ENCODE data around the gene TMEM91. TPM values are rescaled to one million over a fixed set of nuclear protein-coding genes. Genes with fewer than 3 reads are reported as not detected.
A peak's percentile ranks its signal among the peaks of the same experiment; 100 is the strongest.
"Not testable (repeated sequence)": the region's sequence is repeated elsewhere in the genome, so short reads cannot be mapped to it uniquely, and the experiment has no call there.

TMEM91 gene
- total RNA-seq, 1 donor from 2014 or later = 14.2 TPM

GRCh38 chr19:41372501-41372900 is 3.8 kb upstream of the TMEM91 start:
- intact Hi-C loops (cut with DNase I) = no loop called here
- no peaks in the 10 kb centered on the region for H3K36me3 ChIP-seq
- DNase-seq (ENCODE audit: low spot score in 2 of 2) = no peak

GRCh38 chr19:41373993-41374392 is 2.3 kb upstream of the TMEM91 start:
- intact Hi-C loops (cut with DNase I) = no loop called here
- no peak overlapping the region for H3K27ac ChIP-seq

More at GRCh38 chr19:41372501-41372900, 3.8 kb upstream of the TMEM91 start:
- H3K9me3 ChIP-seq = no peaks in the 10 kb centered on the region
- TF ChIP-seq CTCF (IDR thresholded peaks at IDR 0.05) = no peak
- no peak overlapping the region for H3K27ac ChIP-seq
- no peak overlapping the region for H3K4me3 ChIP-seq
- peaks cover 0 to 16% of the 10 kb centered on the region in 2 donors for H3K4me1 ChIP-seq
- H3K27me3 ChIP-seq = no peaks in the 10 kb centered on the region

GRCh38 chr19:41376998-41377365 is 649 bp downstream of the TMEM91 start:
- Histone ChIP-seq H3K27ac (peak overlapping the region; percentile 71 to 75), H3K4me3 (peak overlapping the region; percentile 57 to 69), H3K9me3 (no peaks in the 10 kb centered on the region), H3K36me3 (peaks cover 0 to 2% of the 10 kb centered on the region in 2 donors), H3K4me1 (peaks cover 0 to 14% of the 10 kb centered on the region in 2 donors), H3K27me3 (no peaks in the 10 kb centered on the region)
- no peak for DNase-seq (ENCODE audit: low spot score in 2 of 2)
- no peak for TF ChIP-seq CTCF (IDR thresholded peaks at IDR 0.05)
- intact Hi-C loops (cut with DNase I) = loop anchor here (1.0 to 2.0 kb wide), 2 partner anchors 20 to 22 kb away; partner anchors contain the start of genes BCKDHA and EXOSC5

More at GRCh38 chr19:41373993-41374392, 2.3 kb upstream of the TMEM91 start:
- Histone ChIP-seq H3K4me1 (peaks cover 0 to 14% of the 10 kb centered on the region in 2 donors), H3K9me3 (no peaks in the 10 kb centered on the region), H3K27me3 (no peaks in the 10 kb centered on the region), H3K4me3 (no peak overlapping the region), H3K36me3 (no peaks in the 10 kb centered on the region)
- TF ChIP-seq CTCF (IDR thresholded peaks at IDR 0.05) = no peak
- DNase-seq (ENCODE audit: low spot score in 2 of 2) = peak in 1 of 2 donors; percentile 84

- Histone ChIP-seq H3K9me3 (no peaks in the 10 kb centered on the region), H3K36me3 (peaks cover 0 to 10% of the 10 kb centered on the region in 2 donors), H3K4me3 (no peak overlapping the region), H3K27ac (no peak overlapping the region), H3K27me3 (no peaks in the 10 kb centered on the region), H3K4me1 (peaks cover 0 to 14% of the 10 kb centered on the region in 2 donors)
- TF ChIP-seq CTCF (IDR thresholded peaks at IDR 0.05) = no peak
- intact Hi-C loops (cut with DNase I) = loop anchor here (2.0 kb wide), 1 partner anchor 23 kb away; no protein-coding TSS in a partner anchor
- DNase-seq (ENCODE audit: low spot score in 2 of 2) = no peak
These were observed 1.8 kb downstream of the TMEM91 start for GRCh38 chr19:41377977-41378709.

GRCh38 chr19:41381536-41381935 is 5.2 kb downstream of the TMEM91 start:
- H3K4me1 ChIP-seq; H3K9me3 ChIP-seq; H3K4me3 ChIP-seq; H3K27me3 ChIP-seq; DNase-seq (ENCODE audit: low spot score in 2 of 2); H3K27ac ChIP-seq; intact Hi-C loops (cut with DNase I): not testable (repeated sequence)
- peaks cover 10 to 24% of the 10 kb centered on the region in 2 donors for H3K36me3 ChIP-seq

GRCh38 chr19:41384351-41384750 is 8.0 kb downstream of the TMEM91 start:
- Histone ChIP-seq H3K27ac (no peak overlapping the region), H3K4me1 (no peaks in the 10 kb centered on the region), H3K9me3 (no peaks in the 10 kb centered on the region), H3K36me3 (peaks cover 18 to 36% of the 10 kb centered on the region in 2 donors), H3K4me3 (no peak overlapping the region), H3K27me3 (no peaks in the 10 kb centered on the region)
- no peak for DNase-seq (ENCODE audit: low spot score in 2 of 2)
- TF ChIP-seq CTCF (IDR thresholded peaks at IDR 0.05) = no peak
- intact Hi-C loops (cut with DNase I) = no loop called here

All from ascending aorta (tissue), 2 donors.